ENCODE measurements around the gene KLHDC4.

- TF ChIP-seq BHLHE40 (IDR thresholded peaks at IDR 0.05; ENCODE audit: low read depth, low read length) (no peak), POLR2A (IDR thresholded peaks at IDR 0.05; ENCODE audit: low read length) (no peak), PHF8 (IDR thresholded peaks at IDR 0.05; ENCODE audit: borderline replicate concordance, low read depth) (no peak), CEBPB (IDR thresholded peaks at IDR 0.05) (no peak), MAX (IDR thresholded peaks at IDR 0.05) (no peak), CHD4 (IDR thresholded peaks at IDR 0.05; ENCODE audit: borderline replicate concordance) (no peak)
- TF ChIP-seq, protein P1, sequence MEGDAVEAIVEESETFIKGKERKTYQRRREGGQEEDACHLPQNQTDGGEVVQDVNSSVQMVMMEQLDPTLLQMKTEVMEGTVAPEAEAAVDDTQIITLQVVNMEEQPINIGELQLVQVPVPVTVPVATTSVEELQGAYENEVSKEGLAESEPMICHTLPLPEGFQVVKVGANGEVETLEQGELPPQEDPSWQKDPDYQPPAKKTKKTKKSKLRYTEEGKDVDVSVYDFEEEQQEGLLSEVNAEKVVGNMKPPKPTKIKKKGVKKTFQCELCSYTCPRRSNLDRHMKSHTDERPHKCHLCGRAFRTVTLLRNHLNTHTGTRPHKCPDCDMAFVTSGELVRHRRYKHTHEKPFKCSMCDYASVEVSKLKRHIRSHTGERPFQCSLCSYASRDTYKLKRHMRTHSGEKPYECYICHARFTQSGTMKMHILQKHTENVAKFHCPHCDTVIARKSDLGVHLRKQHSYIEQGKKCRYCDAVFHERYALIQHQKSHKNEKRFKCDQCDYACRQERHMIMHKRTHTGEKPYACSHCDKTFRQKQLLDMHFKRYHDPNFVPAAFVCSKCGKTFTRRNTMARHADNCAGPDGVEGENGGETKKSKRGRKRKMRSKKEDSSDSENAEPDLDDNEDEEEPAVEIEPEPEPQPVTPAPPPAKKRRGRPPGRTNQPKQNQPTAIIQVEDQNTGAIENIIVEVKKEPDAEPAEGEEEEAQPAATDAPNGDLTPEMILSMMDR (IDR thresholded peaks at IDR 0.05), result no peak
- TF ChIP-seq, protein P2, sequence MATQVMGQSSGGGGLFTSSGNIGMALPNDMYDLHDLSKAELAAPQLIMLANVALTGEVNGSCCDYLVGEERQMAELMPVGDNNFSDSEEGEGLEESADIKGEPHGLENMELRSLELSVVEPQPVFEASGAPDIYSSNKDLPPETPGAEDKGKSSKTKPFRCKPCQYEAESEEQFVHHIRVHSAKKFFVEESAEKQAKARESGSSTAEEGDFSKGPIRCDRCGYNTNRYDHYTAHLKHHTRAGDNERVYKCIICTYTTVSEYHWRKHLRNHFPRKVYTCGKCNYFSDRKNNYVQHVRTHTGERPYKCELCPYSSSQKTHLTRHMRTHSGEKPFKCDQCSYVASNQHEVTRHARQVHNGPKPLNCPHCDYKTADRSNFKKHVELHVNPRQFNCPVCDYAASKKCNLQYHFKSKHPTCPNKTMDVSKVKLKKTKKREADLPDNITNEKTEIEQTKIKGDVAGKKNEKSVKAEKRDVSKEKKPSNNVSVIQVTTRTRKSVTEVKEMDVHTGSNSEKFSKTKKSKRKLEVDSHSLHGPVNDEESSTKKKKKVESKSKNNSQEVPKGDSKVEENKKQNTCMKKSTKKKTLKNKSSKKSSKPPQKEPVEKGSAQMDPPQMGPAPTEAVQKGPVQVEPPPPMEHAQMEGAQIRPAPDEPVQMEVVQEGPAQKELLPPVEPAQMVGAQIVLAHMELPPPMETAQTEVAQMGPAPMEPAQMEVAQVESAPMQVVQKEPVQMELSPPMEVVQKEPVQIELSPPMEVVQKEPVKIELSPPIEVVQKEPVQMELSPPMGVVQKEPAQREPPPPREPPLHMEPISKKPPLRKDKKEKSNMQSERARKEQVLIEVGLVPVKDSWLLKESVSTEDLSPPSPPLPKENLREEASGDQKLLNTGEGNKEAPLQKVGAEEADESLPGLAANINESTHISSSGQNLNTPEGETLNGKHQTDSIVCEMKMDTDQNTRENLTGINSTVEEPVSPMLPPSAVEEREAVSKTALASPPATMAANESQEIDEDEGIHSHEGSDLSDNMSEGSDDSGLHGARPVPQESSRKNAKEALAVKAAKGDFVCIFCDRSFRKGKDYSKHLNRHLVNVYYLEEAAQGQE (IDR thresholded peaks at IDR 0.05), result no peak
Measured at GRCh38 chr16:87754535-87754934, 11.3 kb downstream of the KLHDC4 start.
